ENCODE measurements around the gene CYP2E1.

- TF ChIP-seq ZNF3 (CRISPR knock-in tag; IDR thresholded peaks at IDR 0.05) (no peak), ZFP36L1 (CRISPR knock-in tag; IDR thresholded peaks at IDR 0.05) (no peak), POGK (CRISPR knock-in tag; conservative IDR thresholded peaks at IDR 0.05) (no peak)
Observed at GRCh38 chr10:133481657-133482056, 45.5 kb upstream of the CYP2E1 start.
